Liver (tissue), 9 donors: ENCODE results near the gene CTNNA2. TPM values are rescaled to one million over a fixed set of nuclear protein-coding genes. Genes with fewer than 3 reads are reported as not detected.

ENCODE experiments used
- DNase-seq: peaks from one replicate; pipeline ENCODE4 v3.0.0-alpha.2; 2017; ENCODE audit warnings: low spot score
- H3K27ac ChIP-seq, 2 donors: one replicate each; pipeline ENCODE4 v1.7.0; 2013; ENCODE audit warnings: inconsistent platforms in 2 of 2, low read length in 2 of 2, control low read depth in 1 of 2, low read depth in 1 of 2, mild to moderate bottlenecking in 1 of 2
- H3K27me3 ChIP-seq, 4 donors: one replicate each; pipeline versions ENCODE4 v1.6.1 to v1.7.0; 2013; ENCODE audit warnings: low read length in 3 of 4, inconsistent platforms in 1 of 4, mild to moderate bottlenecking in 1 of 4, moderate library complexity in 1 of 4; ENCODE audit not compliant: control insufficient read depth in 4 of 4, insufficient read depth in 4 of 4
- H3K36me3 ChIP-seq, 4 donors: one replicate each; pipeline versions ENCODE4 v1.6.1 to v1.7.0; 2013; ENCODE audit warnings: low read length in 3 of 4, mild to moderate bottlenecking in 3 of 4, low read depth in 1 of 4, moderate library complexity in 1 of 4; ENCODE audit not compliant: control insufficient read depth in 4 of 4, insufficient read depth in 3 of 4
- H3K4me1 ChIP-seq, 4 donors: one replicate each; pipeline versions ENCODE4 v1.6.1 to v1.7.0; 2013; ENCODE audit warnings: low read length in 3 of 4, mild to moderate bottlenecking in 3 of 4, moderate library complexity in 1 of 4; ENCODE audit not compliant: control insufficient read depth in 4 of 4, insufficient read depth in 4 of 4
- H3K4me3 ChIP-seq, 3 donors: one replicate each; pipeline versions ENCODE4 v1.6.1 to v1.7.0; 2013; ENCODE audit warnings: low read length in 3 of 3, control low read depth in 1 of 3, low read depth in 1 of 3, mild to moderate bottlenecking in 1 of 3
- H3K9ac ChIP-seq, 2 donors: one replicate each; pipeline ENCODE4 v1.7.0; 2013; ENCODE audit warnings: low read length in 2 of 2, mild to moderate bottlenecking in 2 of 2, moderate library complexity in 2 of 2, control low read depth in 1 of 2, low read depth in 1 of 2
- H3K9me3 ChIP-seq, 4 donors: one replicate each; pipeline versions ENCODE4 v1.6.1 to v1.7.0; 2013; ENCODE audit warnings: low read length in 3 of 4; ENCODE audit not compliant: control insufficient read depth in 4 of 4
- ATF3 ChIP-seq: IDR thresholded peaks from 2 replicates; pipeline ENCODE4 v1.6.1; 2016; ENCODE audit warnings: antibody characterized with exemption
- CTCF ChIP-seq: fragments of 150-350 bp; IDR thresholded peaks from 2 replicates; pipeline ENCODE4 v1.5.1; 2017; ENCODE audit warnings: improper control_type of control experiment, low read depth, low read length; ENCODE audit not compliant: missing input control
- EGR1 ChIP-seq, 2 donors: IDR thresholded peaks; 2 replicates each; pipeline ENCODE4 v1.6.1; 2016 to 2018; ENCODE audit warnings: antibody characterized with exemption in 2 of 2, low read depth in 2 of 2
- FOXA1 ChIP-seq: IDR thresholded peaks from 2 replicates; pipeline ENCODE4 v1.6.1; 2016; ENCODE audit warnings: antibody characterized with exemption
- FOXA2 ChIP-seq: IDR thresholded peaks from 2 replicates; pipeline ENCODE4 v1.6.1; 2016; ENCODE audit warnings: antibody characterized with exemption
- GABPA ChIP-seq, 2 donors: IDR thresholded peaks in 1 of 2; conservative IDR thresholded peaks in 1 of 2; 2 replicates each; pipeline ENCODE4 v1.6.1; 2016; ENCODE audit warnings: antibody characterized with exemption in 2 of 2, mild to moderate bottlenecking in 1 of 2, moderate library complexity in 1 of 2
- HNF4A ChIP-seq, 2 donors: conservative IDR thresholded peaks; 2 replicates each; pipeline ENCODE4 v1.6.1; 2016; ENCODE audit warnings: antibody characterized with exemption in 2 of 2, mild to moderate bottlenecking in 2 of 2
- HNF4G ChIP-seq: IDR thresholded peaks from 2 replicates; pipeline ENCODE4 v1.6.1; 2016; ENCODE audit warnings: antibody characterized with exemption
- JUND ChIP-seq, 2 donors: IDR thresholded peaks; 2 replicates each; pipeline ENCODE4 v1.6.1; 2016; ENCODE audit warnings: antibody characterized with exemption in 2 of 2
- NR2F2 ChIP-seq: IDR thresholded peaks from 2 replicates; pipeline ENCODE4 v1.6.1; 2016; ENCODE audit warnings: antibody characterized with exemption
- RAD21 ChIP-seq, 2 donors: IDR thresholded peaks; 2 replicates each; pipeline ENCODE4 v1.6.1; 2016; ENCODE audit warnings: antibody characterized with exemption in 2 of 2, mild to moderate bottlenecking in 2 of 2
- RXRA ChIP-seq, 2 donors: IDR thresholded peaks; 2 replicates each; pipeline ENCODE4 v1.6.1; 2017 to 2018; ENCODE audit warnings: antibody characterized with exemption in 2 of 2, mild to moderate bottlenecking in 1 of 2
- SP1 ChIP-seq: IDR thresholded peaks from 2 replicates; pipeline ENCODE4 v1.6.1; 2018; ENCODE audit warnings: antibody characterized with exemption, mild to moderate bottlenecking
- TAF1 ChIP-seq: conservative IDR thresholded peaks from 2 replicates; pipeline ENCODE4 v1.6.1; 2016; ENCODE audit warnings: antibody characterized with exemption, mild to moderate bottlenecking
- YY1 ChIP-seq: IDR thresholded peaks from 2 replicates; pipeline ENCODE4 v1.6.1; 2016; ENCODE audit warnings: antibody characterized with exemption, mild to moderate bottlenecking
- WGBS: extraction: QIAGEN DNeasy Blood & Tissue Kit; methylation state at CpG from one replicate; pipeline ENCODE4 v1.1.7; 2013; 5-methylcytosine and 5-hydroxymethylcytosine counted together
- polyA plus RNA-seq, 2 donors: library from polyadenylated mRNA; stranded (reverse) in 1 of 2; unstranded in 1 of 2; fragments of 200-250 nt in 1 of 2; fragments of >200 nt in 1 of 2; fragmentation: Nextera tagmentation in 1 of 2; extraction: Ambion mirVana in 1 of 2; gene quantifications; one replicate each; pipeline versions ENCODE4 v1.2.1 to v1.2.3, GENCODE V29; 2013 to 2015
- total RNA-seq, 2 donors: library from RNA; depleted of rRNA; stranded (reverse); fragments of >200 nt; gene quantifications; one replicate each; pipeline ENCODE4 v1.2.3, GENCODE V29; 2014
- TF ChIP-seq, protein P1 (sequence below): IDR thresholded peaks from 2 replicates; pipeline ENCODE4 v1.6.1; 2016; ENCODE audit warnings: antibody characterized with exemption
- TF ChIP-seq, protein P2 (sequence below): IDR thresholded peaks from 2 replicates; pipeline ENCODE4 v1.6.1; 2016; ENCODE audit warnings: antibody characterized with exemption, mild to moderate bottlenecking
- TF ChIP-seq, protein P3 (sequence below): IDR thresholded peaks from 2 replicates; pipeline ENCODE4 v1.6.1; 2016; ENCODE audit warnings: antibody characterized with exemption
- donor health status: healthy.
- donor health status: healthy.
- donor health status: healthy.
- donor health status: healthy.
- donor health status: healthy.

The CTNNA2 gene
- total and polyA plus RNA-seq, 4 donors, result 0.05 TPM; not detected in 3

DNA sequence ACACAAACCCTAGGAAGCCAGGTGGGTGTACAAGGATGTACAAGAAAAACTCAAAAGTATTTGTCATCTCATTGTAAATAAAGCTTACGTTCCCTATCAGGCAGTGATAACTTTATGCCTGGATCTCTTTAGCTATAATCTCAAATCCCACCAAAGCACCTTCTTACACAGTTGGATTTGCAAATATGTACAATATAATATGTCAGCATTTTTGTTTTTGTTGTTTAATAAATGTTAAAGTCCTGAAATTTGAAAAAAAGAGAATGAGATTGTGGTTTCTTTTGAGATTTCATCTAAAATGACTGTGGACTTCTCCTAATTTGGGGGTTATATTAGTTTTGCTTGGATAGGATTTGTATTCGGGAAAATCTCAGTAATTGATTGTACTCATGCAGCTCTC, 709.8 kb downstream of the CTNNA2 start:
- TF ChIP-seq YY1 (no peak), GABPA (IDR thresholded peaks at IDR 0.05 in 1 of 2, conservative IDR thresholded peaks at IDR 0.05 in 1 of 2) (no peak), RXRA (IDR thresholded peaks at IDR 0.05) (no peak), TAF1 (no peak), HNF4G (no peak), RAD21 (IDR thresholded peaks at IDR 0.05) (no peak), CTCF (no peak), JUND (IDR thresholded peaks at IDR 0.05) (no peak), FOXA1 (no peak), HNF4A (conservative IDR thresholded peaks at IDR 0.05) (no peak), EGR1 (IDR thresholded peaks at IDR 0.05; ENCODE audit: low read depth in 2 of 2) (no peak), FOXA2 (no peak), SP1 (no peak), NR2F2 (no peak)
- TF ChIP-seq, protein P1, sequence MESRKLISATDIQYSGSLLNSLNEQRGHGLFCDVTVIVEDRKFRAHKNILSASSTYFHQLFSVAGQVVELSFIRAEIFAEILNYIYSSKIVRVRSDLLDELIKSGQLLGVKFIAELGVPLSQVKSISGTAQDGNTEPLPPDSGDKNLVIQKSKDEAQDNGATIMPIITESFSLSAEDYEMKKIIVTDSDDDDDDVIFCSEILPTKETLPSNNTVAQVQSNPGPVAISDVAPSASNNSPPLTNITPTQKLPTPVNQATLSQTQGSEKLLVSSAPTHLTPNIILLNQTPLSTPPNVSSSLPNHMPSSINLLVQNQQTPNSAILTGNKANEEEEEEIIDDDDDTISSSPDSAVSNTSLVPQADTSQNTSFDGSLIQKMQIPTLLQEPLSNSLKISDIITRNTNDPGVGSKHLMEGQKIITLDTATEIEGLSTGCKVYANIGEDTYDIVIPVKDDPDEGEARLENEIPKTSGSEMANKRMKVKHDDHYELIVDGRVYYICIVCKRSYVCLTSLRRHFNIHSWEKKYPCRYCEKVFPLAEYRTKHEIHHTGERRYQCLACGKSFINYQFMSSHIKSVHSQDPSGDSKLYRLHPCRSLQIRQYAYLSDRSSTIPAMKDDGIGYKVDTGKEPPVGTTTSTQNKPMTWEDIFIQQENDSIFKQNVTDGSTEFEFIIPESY, result no peak
- TF ChIP-seq, protein P2, sequence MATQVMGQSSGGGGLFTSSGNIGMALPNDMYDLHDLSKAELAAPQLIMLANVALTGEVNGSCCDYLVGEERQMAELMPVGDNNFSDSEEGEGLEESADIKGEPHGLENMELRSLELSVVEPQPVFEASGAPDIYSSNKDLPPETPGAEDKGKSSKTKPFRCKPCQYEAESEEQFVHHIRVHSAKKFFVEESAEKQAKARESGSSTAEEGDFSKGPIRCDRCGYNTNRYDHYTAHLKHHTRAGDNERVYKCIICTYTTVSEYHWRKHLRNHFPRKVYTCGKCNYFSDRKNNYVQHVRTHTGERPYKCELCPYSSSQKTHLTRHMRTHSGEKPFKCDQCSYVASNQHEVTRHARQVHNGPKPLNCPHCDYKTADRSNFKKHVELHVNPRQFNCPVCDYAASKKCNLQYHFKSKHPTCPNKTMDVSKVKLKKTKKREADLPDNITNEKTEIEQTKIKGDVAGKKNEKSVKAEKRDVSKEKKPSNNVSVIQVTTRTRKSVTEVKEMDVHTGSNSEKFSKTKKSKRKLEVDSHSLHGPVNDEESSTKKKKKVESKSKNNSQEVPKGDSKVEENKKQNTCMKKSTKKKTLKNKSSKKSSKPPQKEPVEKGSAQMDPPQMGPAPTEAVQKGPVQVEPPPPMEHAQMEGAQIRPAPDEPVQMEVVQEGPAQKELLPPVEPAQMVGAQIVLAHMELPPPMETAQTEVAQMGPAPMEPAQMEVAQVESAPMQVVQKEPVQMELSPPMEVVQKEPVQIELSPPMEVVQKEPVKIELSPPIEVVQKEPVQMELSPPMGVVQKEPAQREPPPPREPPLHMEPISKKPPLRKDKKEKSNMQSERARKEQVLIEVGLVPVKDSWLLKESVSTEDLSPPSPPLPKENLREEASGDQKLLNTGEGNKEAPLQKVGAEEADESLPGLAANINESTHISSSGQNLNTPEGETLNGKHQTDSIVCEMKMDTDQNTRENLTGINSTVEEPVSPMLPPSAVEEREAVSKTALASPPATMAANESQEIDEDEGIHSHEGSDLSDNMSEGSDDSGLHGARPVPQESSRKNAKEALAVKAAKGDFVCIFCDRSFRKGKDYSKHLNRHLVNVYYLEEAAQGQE, result no peak
- 68% methylated on average over 2 of the region's 2 CpGs for WGBS

GRCh38 chr2:80231421-80231820, 718.6 kb downstream of the CTNNA2 start:
- H3K9me3 ChIP-seq, result no peaks in the 10 kb centered on the region

More for the DNA sequence above, 709.8 kb downstream of the CTNNA2 start:
- no peak for DNase-seq
- no peaks in the 10 kb centered on the region for H3K36me3 ChIP-seq
- H3K4me3 ChIP-seq, result no peak overlapping the region
- H3K4me1 ChIP-seq, result no peaks in the 10 kb centered on the region
- H3K27me3 ChIP-seq, result no peaks in the 10 kb centered on the region
- H3K27ac ChIP-seq, result no peak overlapping the region
- H3K9ac ChIP-seq, result no peak overlapping the region
- no peaks in the 10 kb centered on the region for H3K9me3 ChIP-seq

More at GRCh38 chr2:80231421-80231820, 718.6 kb downstream of the CTNNA2 start:
- Histone ChIP-seq H3K27me3 (no peaks in the 10 kb centered on the region), H3K36me3 (no peaks in the 10 kb centered on the region), H3K4me3 (no peak overlapping the region), H3K4me1 (no peaks in the 10 kb centered on the region), H3K27ac (no peak overlapping the region), H3K9ac (no peak overlapping the region)
- 59% methylated on average over 1 of the region's 1 CpG for WGBS
- DNase-seq, result no peak
- TF ChIP-seq CTCF, result no peak
- no peak for TF ChIP-seq GABPA (IDR thresholded peaks at IDR 0.05 in 1 of 2, conservative IDR thresholded peaks at IDR 0.05 in 1 of 2)
- TF ChIP-seq SP1, result no peak
- TF ChIP-seq FOXA1, result no peak
- TF ChIP-seq HNF4A (conservative IDR thresholded peaks at IDR 0.05), result no peak
- no peak for TF ChIP-seq HNF4G
- TF ChIP-seq ATF3, result no peak
- TF ChIP-seq EGR1 (IDR thresholded peaks at IDR 0.05; ENCODE audit: low read depth in 2 of 2), result no peak
- no peak for TF ChIP-seq FOXA2
- TF ChIP-seq, protein P3, sequence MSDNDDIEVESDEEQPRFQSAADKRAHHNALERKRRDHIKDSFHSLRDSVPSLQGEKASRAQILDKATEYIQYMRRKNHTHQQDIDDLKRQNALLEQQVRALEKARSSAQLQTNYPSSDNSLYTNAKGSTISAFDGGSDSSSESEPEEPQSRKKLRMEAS, result no peak
- TF ChIP-seq, protein P1, result no peak
